Chondrocyte (in vitro differentiated cells): Measurements from ENCODE around the gene C6orf132. TPM values are rescaled to one million over a fixed set of nuclear protein-coding genes. Genes with fewer than 3 reads are reported as not detected.

Experiments used
- DNase-seq: peaks from one replicate; pipeline ENCODE4 v3.0.0; 2021; ENCODE audit warnings: mixed read lengths, low spot score
- H3K27ac Mint-ChIP-seq: one replicate; pipeline ENCODE4 v1.8.0; 2021; ENCODE audit warnings: mild to moderate bottlenecking, moderate library complexity, mixed read lengths; ENCODE audit not compliant: unreplicated experiment
- H3K27me3 Mint-ChIP-seq: 2 replicates; pipeline ENCODE4 v1.8.0; 2021; ENCODE audit warnings: low read depth, mixed read lengths
- H3K36me3 Mint-ChIP-seq: 2 replicates; pipeline ENCODE4 v1.8.0; 2021; ENCODE audit warnings: low read depth, mixed read lengths
- H3K4me1 Mint-ChIP-seq: 2 replicates; pipeline ENCODE4 v1.8.0; 2021; ENCODE audit warnings: low read depth, mild to moderate bottlenecking, mixed read lengths
- H3K4me3 Mint-ChIP-seq: one replicate; pipeline ENCODE4 v1.8.0; 2021; ENCODE audit warnings: mild to moderate bottlenecking, moderate library complexity, mixed read lengths; ENCODE audit not compliant: unreplicated experiment
- H3K9me3 Mint-ChIP-seq: 2 replicates; pipeline ENCODE4 v1.8.0; 2021; ENCODE audit warnings: low read depth, mixed read lengths
- CTCF ChIP-seq: fragments of 200-600 bp; sonication (generic); IDR thresholded peaks from 2 replicates; pipeline ENCODE4 v1.5.0; 2021; ENCODE audit warnings: antibody characterized with exemption, mild to moderate bottlenecking, moderate library complexity
- total RNA-seq: library from RNA; stranded (reverse); gene quantifications from 3 replicates; pipeline ENCODE4 v1.2.1, GENCODE V29; 2021

The C6orf132 gene
- total RNA-seq, 1 donor from 2014 or later: 5.8 TPM

DNA sequence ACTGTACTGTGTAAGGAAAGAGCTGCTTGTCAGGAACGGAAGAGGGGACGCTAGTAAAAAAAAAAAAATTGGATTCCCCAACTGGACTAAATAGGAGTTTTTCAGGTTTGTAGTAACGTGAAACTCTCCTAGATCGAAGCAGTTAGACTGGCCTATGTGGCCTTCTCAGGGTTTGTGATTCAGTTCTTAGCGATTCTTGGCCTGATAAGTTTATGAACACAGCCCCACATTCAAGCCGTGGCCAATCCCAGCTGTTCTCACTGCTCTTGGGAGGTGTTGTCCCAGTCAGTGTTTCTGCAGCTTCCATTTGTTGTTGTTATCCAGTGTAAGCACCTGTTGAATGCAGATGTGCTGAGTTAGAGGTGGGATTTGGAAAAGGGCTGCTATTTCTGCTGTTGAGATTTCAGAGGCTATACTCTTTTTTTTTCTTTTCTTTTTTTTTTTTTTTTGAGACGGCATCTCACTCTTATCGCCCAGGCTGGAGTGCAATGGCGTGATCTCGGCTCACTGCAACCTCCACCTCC is 62.4 kb downstream of the C6orf132 start:
- Mint-ChIP-seq H3K9me3 (no peaks in the 10 kb centered on the region), H3K27ac (no peak overlapping the region), H3K27me3 (no peaks in the 10 kb centered on the region), H3K4me1 (peaks cover 5% of the 10 kb centered on the region), H3K4me3 (no peak overlapping the region), H3K36me3 (peaks cover 12% of the 10 kb centered on the region)
- DNase-seq: peak; percentile 4
- no peak for TF ChIP-seq CTCF

DNA sequence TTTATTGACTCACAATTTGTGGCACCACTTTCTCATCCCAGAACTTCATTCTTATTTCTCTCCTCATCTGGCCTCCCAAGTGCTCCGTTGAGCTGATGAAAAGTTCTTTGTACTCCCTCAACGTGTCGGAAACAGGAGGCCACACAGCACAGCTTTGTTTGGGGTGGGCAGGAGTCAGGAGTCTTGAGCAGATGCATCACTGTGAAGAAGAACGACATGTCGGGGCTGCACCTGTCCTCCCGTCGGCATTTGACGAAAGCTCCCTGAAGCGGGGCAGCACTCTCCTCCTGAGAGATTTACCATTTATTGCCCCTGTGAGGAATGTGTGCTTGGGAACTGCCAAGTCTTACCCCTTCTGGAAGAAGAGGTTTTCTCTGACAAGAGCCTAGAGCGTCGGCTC is 64.0 kb downstream of the C6orf132 start:
- no peaks in the 10 kb centered on the region for H3K9me3 Mint-ChIP-seq
- no peak overlapping the region for H3K4me3 Mint-ChIP-seq
- no peak for TF ChIP-seq CTCF
- H3K4me1 Mint-ChIP-seq: peaks cover 3% of the 10 kb centered on the region
- peaks cover 12% of the 10 kb centered on the region for H3K36me3 Mint-ChIP-seq
- H3K27me3 Mint-ChIP-seq: no peaks in the 10 kb centered on the region
- DNase-seq: peak; percentile 32
- no peak overlapping the region for H3K27ac Mint-ChIP-seq

GRCh38 chr6:42075159-42075838 is 67.1 kb downstream of the C6orf132 start:
- peak; percentile 93 for TF ChIP-seq CTCF
- H3K36me3 Mint-ChIP-seq: peaks cover 12% of the 10 kb centered on the region
- H3K27ac Mint-ChIP-seq: no peak overlapping the region
- H3K9me3 Mint-ChIP-seq: no peaks in the 10 kb centered on the region
- no peaks in the 10 kb centered on the region for H3K27me3 Mint-ChIP-seq
- peak; percentile 68 for DNase-seq
- no peak overlapping the region for H3K4me3 Mint-ChIP-seq
- H3K4me1 Mint-ChIP-seq: peaks cover 3% of the 10 kb centered on the region

- no peaks in the 10 kb centered on the region for H3K27me3 Mint-ChIP-seq
- no peaks in the 10 kb centered on the region for H3K4me1 Mint-ChIP-seq
- H3K4me3 Mint-ChIP-seq: no peak overlapping the region
- no peak overlapping the region for H3K27ac Mint-ChIP-seq
- H3K36me3 Mint-ChIP-seq: peaks cover 8% of the 10 kb centered on the region
- no peak for TF ChIP-seq CTCF
- no peak for DNase-seq
- no peaks in the 10 kb centered on the region for H3K9me3 Mint-ChIP-seq
These were observed 69.1 kb downstream of the C6orf132 start for GRCh38 chr6:42073287-42073686.

DNA sequence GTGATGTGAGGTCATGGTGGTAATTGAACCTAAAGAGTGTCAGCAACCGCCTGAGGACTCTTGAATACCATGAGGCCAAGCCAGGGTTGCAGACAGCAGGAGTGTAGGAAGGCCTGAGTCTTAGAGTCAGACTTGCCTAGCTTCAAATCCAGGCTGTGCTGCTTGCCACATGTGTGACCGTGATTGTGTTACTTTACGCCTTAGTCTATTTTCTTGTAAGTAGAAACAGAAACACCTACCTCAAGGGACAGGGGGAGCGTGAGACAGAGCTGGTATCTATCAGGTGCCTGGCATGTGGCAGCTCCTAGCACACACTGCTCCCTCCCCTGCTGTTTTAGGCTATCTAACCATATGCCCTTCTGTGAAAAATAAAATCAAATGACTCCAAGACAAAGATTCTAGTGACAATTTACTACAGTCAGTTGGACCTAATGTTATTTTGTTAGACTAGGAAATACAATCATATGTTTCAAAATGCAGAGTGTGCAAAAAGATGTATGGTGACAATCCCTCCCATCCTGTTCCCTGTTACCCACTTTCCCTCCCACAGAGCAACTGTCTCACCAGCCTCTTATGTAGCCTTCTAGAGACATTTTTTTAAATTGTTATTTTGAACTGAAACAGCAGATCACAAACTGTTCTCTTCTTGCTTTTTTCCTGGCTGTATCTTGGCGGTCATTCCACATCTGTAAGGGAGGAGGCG is 70.4 kb downstream of the C6orf132 start:
- peak; percentile 6 for DNase-seq
- H3K36me3 Mint-ChIP-seq: peaks cover 3% of the 10 kb centered on the region
- H3K9me3 Mint-ChIP-seq: no peaks in the 10 kb centered on the region
- no peak overlapping the region for H3K4me3 Mint-ChIP-seq
- H3K4me1 Mint-ChIP-seq: no peaks in the 10 kb centered on the region
- no peaks in the 10 kb centered on the region for H3K27me3 Mint-ChIP-seq
- TF ChIP-seq CTCF: no peak
- H3K27ac Mint-ChIP-seq: no peak overlapping the region
